Retinal pigment epithelial cell (primary cell): ENCODE data around the gene SLC43A2.

Source experiments
- DNase-seq: peaks from one replicate; pipeline ENCODE4 v3.0.0-alpha.2; 2010; ENCODE audit warnings: low read depth
- H3K4me3 ChIP-seq: 2 replicates; pipeline ENCODE4 v1.5.1; 2011; ENCODE audit warnings: mild to moderate bottlenecking, low read length, control low read depth, moderate library complexity
- TF ChIP-seq, protein P1 (sequence below): conservative IDR thresholded peaks from 2 replicates; pipeline ENCODE4 v1.5.1; 2011; ENCODE audit warnings: low read depth, low read length, control low read depth, inconsistent platforms

SLC43A2 gene

DNA sequence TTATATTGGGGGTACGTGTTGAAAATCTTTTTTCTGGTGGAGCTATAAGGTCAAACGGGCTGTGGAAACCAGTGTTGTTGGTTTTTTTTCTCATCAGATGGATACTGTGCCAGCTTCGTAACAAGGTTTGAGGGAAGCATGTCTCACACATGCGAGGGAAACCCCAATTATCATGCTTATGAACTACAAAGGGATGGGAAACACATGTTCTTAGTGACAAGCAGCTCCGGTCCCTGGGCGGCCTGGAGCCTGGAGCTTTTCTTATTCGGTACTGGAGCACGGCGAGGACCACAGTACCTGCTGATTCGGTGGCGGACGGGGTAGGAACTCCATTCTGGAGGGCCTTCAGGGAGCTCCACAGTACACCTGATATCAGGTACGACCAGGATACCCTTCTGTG is 12.5 kb downstream of the SLC43A2 start:
- no peak overlapping the region for H3K4me3 ChIP-seq
- no peak for DNase-seq
- TF ChIP-seq, protein P1, sequence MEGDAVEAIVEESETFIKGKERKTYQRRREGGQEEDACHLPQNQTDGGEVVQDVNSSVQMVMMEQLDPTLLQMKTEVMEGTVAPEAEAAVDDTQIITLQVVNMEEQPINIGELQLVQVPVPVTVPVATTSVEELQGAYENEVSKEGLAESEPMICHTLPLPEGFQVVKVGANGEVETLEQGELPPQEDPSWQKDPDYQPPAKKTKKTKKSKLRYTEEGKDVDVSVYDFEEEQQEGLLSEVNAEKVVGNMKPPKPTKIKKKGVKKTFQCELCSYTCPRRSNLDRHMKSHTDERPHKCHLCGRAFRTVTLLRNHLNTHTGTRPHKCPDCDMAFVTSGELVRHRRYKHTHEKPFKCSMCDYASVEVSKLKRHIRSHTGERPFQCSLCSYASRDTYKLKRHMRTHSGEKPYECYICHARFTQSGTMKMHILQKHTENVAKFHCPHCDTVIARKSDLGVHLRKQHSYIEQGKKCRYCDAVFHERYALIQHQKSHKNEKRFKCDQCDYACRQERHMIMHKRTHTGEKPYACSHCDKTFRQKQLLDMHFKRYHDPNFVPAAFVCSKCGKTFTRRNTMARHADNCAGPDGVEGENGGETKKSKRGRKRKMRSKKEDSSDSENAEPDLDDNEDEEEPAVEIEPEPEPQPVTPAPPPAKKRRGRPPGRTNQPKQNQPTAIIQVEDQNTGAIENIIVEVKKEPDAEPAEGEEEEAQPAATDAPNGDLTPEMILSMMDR = no peak

DNA sequence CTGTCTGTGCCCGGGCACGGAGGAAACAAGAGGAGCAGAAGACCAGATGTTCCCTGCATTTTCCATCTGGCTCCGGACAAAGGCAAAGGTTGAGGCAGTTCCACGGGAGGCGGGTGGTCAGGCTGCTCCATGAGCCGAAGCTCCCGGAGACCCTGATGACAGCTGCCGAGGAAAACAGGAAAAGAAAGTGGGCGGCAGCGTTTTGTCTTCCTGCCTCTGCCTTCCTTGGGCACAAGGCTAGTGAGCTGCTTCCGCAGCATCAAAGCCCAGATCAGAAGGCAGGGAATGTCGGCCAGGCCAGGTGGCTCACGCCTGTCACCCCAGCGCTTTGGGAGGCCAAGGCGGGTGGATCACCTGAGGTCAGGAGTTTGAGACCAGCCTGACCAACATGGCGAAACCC is 16.2 kb downstream of the SLC43A2 start:
- H3K4me3 ChIP-seq = no peak overlapping the region
- TF ChIP-seq, protein P1 = no peak
- DNase-seq = no peak

DNA sequence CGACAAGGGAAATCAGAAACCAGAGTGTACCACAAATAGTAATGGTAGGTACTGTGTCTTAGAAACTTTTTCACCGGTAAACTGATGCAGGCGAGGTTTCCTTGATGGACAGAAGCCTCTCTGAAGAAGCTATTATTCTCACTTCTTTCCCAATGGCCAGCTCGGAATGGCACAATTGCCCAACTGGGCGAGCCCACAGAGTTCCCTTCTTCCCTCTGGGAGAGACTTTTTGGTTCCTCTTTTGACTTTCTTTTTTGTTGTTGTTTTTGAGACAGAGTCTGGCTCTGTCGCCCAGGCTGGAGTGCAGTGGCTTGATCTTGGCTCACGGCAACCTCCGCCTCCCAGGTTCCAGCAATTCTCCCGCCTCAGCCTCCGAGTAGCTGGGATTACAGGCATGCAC is 16.9 kb downstream of the SLC43A2 start:
- TF ChIP-seq, protein P1 = no peak
- no peak for DNase-seq
- no peak overlapping the region for H3K4me3 ChIP-seq

DNA sequence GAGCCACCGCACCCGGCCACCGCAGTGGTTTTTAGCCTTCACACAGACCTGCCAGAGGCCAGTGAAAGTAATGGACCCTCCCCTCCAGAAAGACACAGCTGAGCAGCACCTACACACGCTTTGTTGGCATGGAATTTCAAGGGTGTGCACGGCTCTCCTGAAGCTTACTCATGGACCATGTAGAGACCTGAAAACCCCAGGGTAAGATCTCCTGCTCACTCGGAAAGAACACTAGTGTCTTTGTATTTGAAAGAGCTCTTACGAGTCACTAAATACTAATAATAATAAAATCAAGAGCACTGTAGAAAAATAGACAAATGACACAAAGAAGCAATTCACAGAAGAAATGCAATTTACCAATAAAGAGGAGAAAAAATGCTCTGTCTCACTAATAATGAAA is 20.0 kb downstream of the SLC43A2 start:
- H3K4me3 ChIP-seq = no peak overlapping the region
- DNase-seq = no peak
- TF ChIP-seq, protein P1 = no peak

DNA sequence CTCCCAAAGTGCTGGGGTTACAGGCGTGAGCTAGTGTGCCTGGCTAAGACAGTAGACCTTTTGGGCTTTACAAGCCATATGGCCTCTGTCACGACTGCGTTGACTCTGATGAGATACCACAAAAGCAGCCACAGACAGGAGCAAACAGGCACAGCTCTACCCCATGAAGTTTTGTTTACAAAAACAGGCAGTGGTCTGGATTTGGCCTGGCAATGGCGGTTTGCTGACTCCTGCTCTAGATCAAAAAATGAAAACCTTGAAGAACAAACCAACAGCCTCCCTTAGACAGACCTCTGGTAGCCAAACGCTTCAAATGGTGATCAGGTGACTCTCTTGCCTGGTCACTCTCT is 20.7 kb downstream of the SLC43A2 start:
- DNase-seq = no peak
- TF ChIP-seq, protein P1 = no peak
- no peak overlapping the region for H3K4me3 ChIP-seq

DNA sequence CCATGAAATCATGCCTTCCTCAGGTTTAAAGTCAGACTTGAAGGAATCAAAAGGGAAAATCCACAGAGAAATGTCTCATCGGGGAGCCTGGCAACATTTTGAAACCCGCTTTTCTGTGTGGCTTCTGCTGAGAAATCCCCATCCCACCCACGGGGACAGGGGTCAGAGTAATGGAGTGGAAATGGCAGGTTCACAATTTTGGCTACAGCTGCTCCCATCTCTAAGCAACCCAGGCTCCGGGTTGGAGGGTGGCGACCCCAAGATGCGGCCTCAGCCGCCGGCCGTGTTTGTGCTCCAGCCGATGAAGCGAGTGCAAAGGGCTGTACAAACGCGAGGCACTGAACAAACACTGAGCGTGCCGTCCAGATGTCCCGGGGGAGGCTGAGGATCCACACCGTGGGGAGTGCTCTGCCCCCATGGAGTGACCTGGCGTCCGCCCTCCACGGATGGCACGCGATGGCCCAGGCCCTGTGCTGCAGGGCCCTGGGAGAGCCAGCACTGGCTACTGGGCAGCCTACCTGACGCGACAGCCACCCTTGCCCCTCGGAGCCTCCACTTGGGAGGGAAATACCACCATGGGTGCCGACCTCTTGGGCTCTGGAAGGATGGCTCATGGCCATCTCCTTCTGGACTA is 22.2 kb downstream of the SLC43A2 start:
- TF ChIP-seq, protein P1 = no peak
- H3K4me3 ChIP-seq = no peak overlapping the region
- no peak for DNase-seq

DNA sequence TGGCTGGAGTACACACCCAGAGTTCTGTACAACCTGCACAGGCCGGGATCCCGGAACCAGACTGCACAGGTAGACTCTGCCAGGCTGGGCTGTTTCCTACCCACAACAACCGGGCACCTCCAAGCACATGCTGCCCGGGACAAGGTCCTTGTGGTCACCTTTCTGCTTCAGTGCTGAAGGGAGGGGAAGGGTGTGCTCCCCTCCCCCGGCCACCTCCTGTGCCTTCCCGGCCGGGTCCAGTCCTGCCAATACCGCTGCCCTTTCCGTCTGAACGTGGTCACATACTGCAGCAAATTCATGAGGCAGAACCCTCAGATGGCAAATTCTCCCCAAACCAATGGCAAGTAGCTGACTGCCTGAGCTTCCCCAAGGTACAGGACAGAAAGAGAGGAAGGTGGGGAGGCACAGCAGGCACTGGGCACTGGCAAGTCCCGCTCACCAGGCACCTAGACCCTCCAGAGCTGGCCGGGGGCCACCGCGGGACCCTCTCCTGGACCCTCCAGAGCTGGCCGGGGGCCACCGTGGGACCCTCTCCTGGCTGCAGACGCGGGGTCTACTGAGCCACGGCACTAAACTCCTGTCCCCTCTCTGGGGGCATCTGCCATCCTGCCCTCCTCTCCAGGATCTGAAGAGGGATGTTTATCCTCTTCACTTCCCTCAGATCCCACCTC is 22.8 kb downstream of the SLC43A2 start:
- DNase-seq = no peak
- H3K4me3 ChIP-seq = no peak overlapping the region
- TF ChIP-seq, protein P1 = no peak
